HepG2 (cell line): ENCODE measurements around the gene SRGAP3. TPM values are rescaled to one million over a fixed set of nuclear protein-coding genes. Genes with fewer than 3 reads are reported as not detected.

Experiments
- ATAC-seq: fragments of 200-7000 bp; cut with Tn5 transposase; 3 replicates; pipeline ENCODE4 v1.9.1; 2020; ENCODE audit warnings: mild to moderate bottlenecking, moderate library complexity
- BruUV-seq: library from RNA; stranded (reverse); fragments of 400-500 nt; replicated peaks from 2 replicates; lab custom pipeline; 2021; lab: Mats Ljungman, UMichigan
- CTCF ChIA-PET: fragments of 300-600 bp; formaldehyde crosslinking; extraction: SDS; loops from one replicate; lab custom pipeline; 2021; ENCODE audit warnings: low total read pairs, inconsistent platforms, low intra/inter-chr PET ratio; lab: Yijun Ruan, JAX
- POLR2A ChIA-PET: fragments of 350-600 bp; sonication (Branson Sonifier 250); formaldehyde crosslinking; loops from one replicate; lab custom pipeline; 2020; ENCODE audit warnings: antibody characterized with exemption, inconsistent platforms; lab: Yijun Ruan, JAX
- DNase-seq: peaks from one replicate; pipeline ENCODE4 v3.0.0-alpha.2; 2015; ENCODE audit warnings: low spot score
- FAIRE-seq: peaks from 3 replicates; lab custom pipeline; 2011; peaks lifted over from hg19 to GRCh38; lab: Jason Lieb, UNC
- H2AFZ ChIP-seq: one replicate; pipeline ENCODE4 v1.6.1; 2011; ENCODE audit warnings: low read length, inconsistent platforms
- H3K27ac ChIP-seq: fragments of 300-600 bp; 3 replicates; pipeline ENCODE4 v1.8.0; 2011; ENCODE audit warnings: mixed run types, mild to moderate bottlenecking, mixed read lengths, low read length, inconsistent platforms; ENCODE audit not compliant: insufficient read depth; ENCODE audit errors: extremely low read length
- H3K27me3 ChIP-seq, 2 experiments: fragments of 200-600 bp in 1 of 2; 2 replicates in 1 of 2; 3 replicates in 1 of 2; pipeline versions ENCODE4 v1.6.0 to v1.8.0; 2011; ENCODE audit warnings: low read length in 2 of 2, mild to moderate bottlenecking in 2 of 2, moderate library complexity in 2 of 2, inconsistent platforms in 1 of 2; ENCODE audit not compliant: insufficient read depth in 2 of 2, control insufficient read depth in 1 of 2
- H3K36me3 ChIP-seq, 2 experiments: fragments of 200-600 bp in 1 of 2; replicated peaks in 1 of 2; 2 replicates in 1 of 2; 3 replicates in 1 of 2; pipeline versions ENCODE4 v1.5.1 to v1.8.0; 2011; ENCODE audit warnings: low read length in 2 of 2, inconsistent platforms in 1 of 2; ENCODE audit not compliant: insufficient read depth in 2 of 2, control insufficient read depth in 1 of 2
- H3K4me1 ChIP-seq: 2 replicates; pipeline ENCODE4 v1.5.1; 2012; ENCODE audit warnings: low read length, inconsistent platforms; ENCODE audit not compliant: insufficient read depth
- H3K4me2 ChIP-seq: 2 replicates; pipeline ENCODE4 v1.6.0; 2011; ENCODE audit warnings: low read depth, low read length, inconsistent platforms
- H3K4me3 ChIP-seq, 3 experiments: fragments of 200-600 bp in 1 of 3; sonication (generic), shearing (Covaris generic) in 1 of 3; replicated peaks in 1 of 3; 2 replicates each; pipeline ENCODE4 v1.5.1; 2011 to 2016; ENCODE audit warnings: low read length in 3 of 3, inconsistent platforms in 2 of 3, low read depth in 2 of 3, mild to moderate bottlenecking in 2 of 3, control low read depth in 1 of 3, mixed read lengths in 1 of 3; ENCODE audit not compliant: insufficient read depth in 1 of 3
- H3K79me2 ChIP-seq: one replicate; pipeline ENCODE4 v1.6.1; 2011; ENCODE audit warnings: low read length, inconsistent platforms; ENCODE audit not compliant: insufficient read depth
- H3K9ac ChIP-seq: 2 replicates; pipeline ENCODE4 v1.6.0; 2011; ENCODE audit warnings: mild to moderate bottlenecking, low read depth, low read length, inconsistent platforms; ENCODE audit not compliant: insufficient read depth
- H3K9me3 ChIP-seq: 2 replicates; pipeline ENCODE4 v1.5.1; 2012; ENCODE audit warnings: mild to moderate bottlenecking, low read length
- H4K20me1 ChIP-seq: 2 replicates; pipeline ENCODE4 v1.6.0; 2011; ENCODE audit warnings: inconsistent platforms, mild to moderate bottlenecking, low read length, moderate library complexity; ENCODE audit not compliant: insufficient read depth
- CSRNP1 ChIP-seq: sonication (generic); formaldehyde crosslinking; IDR thresholded peaks from 2 replicates; pipeline ENCODE4 v1.8.1; 2023; ENCODE audit warnings: mild to moderate bottlenecking, missing genetic modification reagents
- MYPOP ChIP-seq: sonication (generic); formaldehyde crosslinking; IDR thresholded peaks from 2 replicates; pipeline ENCODE4 v1.8.1; 2023; ENCODE audit warnings: mild to moderate bottlenecking, moderate library complexity, missing genetic modification reagents
- REST ChIP-seq, 2 experiments: IDR thresholded peaks; 2 replicates each; pipeline ENCODE4 v1.6.1; 2011 to 2012; ENCODE audit warnings: low read length in 2 of 2, borderline replicate concordance in 1 of 2, low read depth in 1 of 2, mild to moderate bottlenecking in 1 of 2, moderate library complexity in 1 of 2
- ZNF18 ChIP-seq: sonication (generic); formaldehyde crosslinking; IDR thresholded peaks from 2 replicates; pipeline ENCODE4 v1.8.0; 2022; ENCODE audit warnings: mild to moderate bottlenecking, missing genetic modification reagents; ENCODE audit not compliant: insufficient replicate concordance
- WGBS: methylation state at CpG from one replicate; pipeline ENCODE4 v1.1.6; 2017; ENCODE audit warnings: low lambda C conversion rate; 5-methylcytosine and 5-hydroxymethylcytosine counted together
- in situ Hi-C: cut with HindIII; loops from 2 replicates; pipeline ENCODE4 v1.10.0; 2017; ENCODE audit warnings: low pct_unique_long_range_greater_than_20kb; ENCODE audit not compliant: extremely low pct_ligation_motif_present
- intact Hi-C: fragments of 100-400 bp; cut with micrococcal nuclease; formaldehyde crosslinking; loops from one replicate; pipeline ENCODE4 v1.10.0; 2022; ENCODE audit not compliant: unreplicated experiment
- polyA plus RNA-seq, 8 experiments: library from polyadenylated mRNA; depleted of rRNA in 3 of 8; stranded (reverse) in 7 of 8; unstranded in 1 of 8; fragments of >200 nt; fragmentation: Illumina TruSeq in 4 of 8; extraction: Trizol in 4 of 8; gene quantifications; 2 replicates each; pipeline versions ENCODE4 v1.2.1 to v1.2.3, GENCODE V29; 2011 to 2016; ENCODE audit warnings: low read depth in 4 of 8, missing spikeins in 1 of 8, mixed read lengths in 1 of 8; ENCODE audit not compliant: insufficient read depth in 1 of 8
- total RNA-seq, 5 experiments: library from RNA; depleted of rRNA; stranded (reverse); fragments of >200 nt; fragmentation: Illumina TruSeq; extraction: Trizol; gene quantifications; 2 replicates each; pipeline ENCODE4 v1.2.3, GENCODE V29; 2016; ENCODE audit warnings: low read depth in 1 of 5

Gene SRGAP3
- total and polyA plus RNA-seq, 2 of the 13 experiments (the other 11 are each of a cell fraction or from before 2014, with no cell fraction given) = 1.2 to 1.4 TPM

- no TSS peak for BruUV-seq
- Histone ChIP-seq H3K27me3 (no peaks in the 10 kb centered on the region), H4K20me1 (no peaks in the 10 kb centered on the region), H3K79me2 (no peaks in the 10 kb centered on the region), H3K4me1 (no peaks in the 10 kb centered on the region), H3K9ac (no peak overlapping the region), H3K36me3 (no peaks in the 10 kb centered on the region), H3K4me2 (no peak overlapping the region), H3K9me3 (no peaks in the 10 kb centered on the region), H3K4me3 (no peak overlapping the region), H3K27ac (no peak overlapping the region), H2AFZ (no peak overlapping the region)
- FAIRE-seq (no peak), DNase-seq (no peak), ATAC-seq (no peak)
- ChIA-PET POLR2A (no interaction called here), CTCF (no interaction called here)
- TF ChIP-seq MYPOP (CRISPR knock-in tag) (no peak), CSRNP1 (CRISPR knock-in tag) (no peak), REST (IDR thresholded peaks at IDR 0.05; ENCODE audit: borderline replicate concordance in 1 of 2, low read depth in 1 of 2, low read length in 2 of 2) (no peak), ZNF18 (CRISPR knock-in tag) (no peak)
- in situ Hi-C loops (no loop called here), intact Hi-C loops (no loop called here)
- WGBS = 49% methylated on average over 7 of the region's 8 CpGs
These were observed 169.8 kb downstream of the SRGAP3 start for GRCh38 chr3:9079676-9080075.
